ENCODE data around the gene GRK1.

Gene GRK1

GRCh38 chr13:113632706-113633484 is 34.1 kb upstream of the GRK1 start:
- in situ Hi-C loops (cut with MboI; ENCODE audit: low sequenced_read_pairs), result no loop called here

GRCh38 chr13:113633485-113633873 is 33.5 kb upstream of the GRK1 start:
- in situ Hi-C loops (cut with MboI; ENCODE audit: low sequenced_read_pairs), result no loop called here

- in situ Hi-C loops (cut with MboI; ENCODE audit: low sequenced_read_pairs), result no loop called here
These were observed 32.6 kb upstream of the GRK1 start for GRCh38 chr13:113634279-113635047.

GRCh38 chr13:113635048-113635420 is 32.0 kb upstream of the GRK1 start:
- in situ Hi-C loops (cut with MboI; ENCODE audit: low sequenced_read_pairs), result no loop called here

- in situ Hi-C loops (cut with MboI; ENCODE audit: low sequenced_read_pairs), result no loop called here
These were observed 31.3 kb upstream of the GRK1 start for GRCh38 chr13:113635709-113636108.

- in situ Hi-C loops (cut with MboI; ENCODE audit: low sequenced_read_pairs), result no loop called here
These were observed 30.6 kb upstream of the GRK1 start for GRCh38 chr13:113636266-113636963.

GRCh38 chr13:113637262-113638160 is 29.5 kb upstream of the GRK1 start:
- in situ Hi-C loops (cut with MboI; ENCODE audit: low sequenced_read_pairs), result no loop called here

- in situ Hi-C loops (cut with MboI; ENCODE audit: low sequenced_read_pairs), result no loop called here
These were observed 28.8 kb upstream of the GRK1 start for GRCh38 chr13:113638173-113638746.

GRCh38 chr13:113638806-113639205 is 28.2 kb upstream of the GRK1 start:
- in situ Hi-C loops (cut with MboI; ENCODE audit: low sequenced_read_pairs), result no loop called here

GRCh38 chr13:113639616-113640262 is 27.3 kb upstream of the GRK1 start:
- in situ Hi-C loops (cut with MboI; ENCODE audit: low sequenced_read_pairs), result no loop called here

GRCh38 chr13:113641426-113641825 is 25.6 kb upstream of the GRK1 start:
- in situ Hi-C loops (cut with MboI; ENCODE audit: low sequenced_read_pairs), result no loop called here

GRCh38 chr13:113642563-113642962 is 24.5 kb upstream of the GRK1 start:
- in situ Hi-C loops (cut with MboI; ENCODE audit: low sequenced_read_pairs), result no loop called here

GRCh38 chr13:113643593-113643992 is 23.4 kb upstream of the GRK1 start:
- in situ Hi-C loops (cut with MboI; ENCODE audit: low sequenced_read_pairs), result no loop called here

- in situ Hi-C loops (cut with MboI; ENCODE audit: low sequenced_read_pairs), result no loop called here
These were observed 22.2 kb upstream of the GRK1 start for GRCh38 chr13:113644800-113645199.

- in situ Hi-C loops (cut with MboI; ENCODE audit: low sequenced_read_pairs), result no loop called here
These were observed 21.7 kb upstream of the GRK1 start for GRCh38 chr13:113645329-113645728.

GRCh38 chr13:113646376-113646775 is 20.6 kb upstream of the GRK1 start:
- in situ Hi-C loops (cut with MboI; ENCODE audit: low sequenced_read_pairs), result no loop called here

GRCh38 chr13:113646921-113647340 is 20.1 kb upstream of the GRK1 start:
- in situ Hi-C loops (cut with MboI; ENCODE audit: low sequenced_read_pairs), result no loop called here

- in situ Hi-C loops (cut with MboI; ENCODE audit: low sequenced_read_pairs), result no loop called here
These were observed 19.4 kb upstream of the GRK1 start for GRCh38 chr13:113647351-113648215.

- in situ Hi-C loops (cut with MboI; ENCODE audit: low sequenced_read_pairs), result no loop called here
These were observed 18.8 kb upstream of the GRK1 start for GRCh38 chr13:113648216-113648610.
